WTC11 (cell line): Measurements from ENCODE around the gene PGLYRP3.

Experiments used
- USF2 ChIP-seq: sonication (generic); formaldehyde crosslinking; IDR thresholded peaks from 2 replicates; pipeline ENCODE4 v1.8.1; 2023; ENCODE audit warnings: mild to moderate bottlenecking, missing genetic modification reagents, moderate library complexity
- ZNF121 ChIP-seq: sonication (generic); formaldehyde crosslinking; IDR thresholded peaks from 2 replicates; pipeline ENCODE4 v1.8.0; 2023; ENCODE audit warnings: missing genetic modification reagents
- ZNF512 ChIP-seq: sonication (generic); formaldehyde crosslinking; IDR thresholded peaks from 2 replicates; pipeline ENCODE4 v1.8.1; 2022; ENCODE audit warnings: missing genetic modification reagents, borderline replicate concordance
- ZSCAN18 ChIP-seq: fragments of 250-450 bp; sonication (Bioruptor Pico); IDR thresholded peaks from 2 replicates; pipeline ENCODE4 v2.1.2; 2022; ENCODE audit warnings: mild to moderate bottlenecking, moderate library complexity

- TF ChIP-seq ZNF512 (CRISPR knock-in tag) (no peak), ZNF121 (CRISPR knock-in tag) (no peak), ZSCAN18 (CRISPR knock-in tag) (no peak), USF2 (no peak)
These were observed 36.9 kb upstream of the PGLYRP3 start for GRCh38 chr1:153349363-153350320.
